GM20000 (cell line): ENCODE data around the gene MPP4.

ENCODE experiments used
- DNase-seq: peaks from one replicate; pipeline ENCODE4 v3.0.0; 2012; ENCODE audit warnings: low spot score
- TF ChIP-seq, protein P1 (sequence below): IDR thresholded peaks from 2 replicates; pipeline ENCODE4 v1.5.1; 2012; ENCODE audit warnings: mild to moderate bottlenecking, control low read depth; ENCODE audit errors: extremely low read depth, missing control alignments

MPP4 gene

DNA sequence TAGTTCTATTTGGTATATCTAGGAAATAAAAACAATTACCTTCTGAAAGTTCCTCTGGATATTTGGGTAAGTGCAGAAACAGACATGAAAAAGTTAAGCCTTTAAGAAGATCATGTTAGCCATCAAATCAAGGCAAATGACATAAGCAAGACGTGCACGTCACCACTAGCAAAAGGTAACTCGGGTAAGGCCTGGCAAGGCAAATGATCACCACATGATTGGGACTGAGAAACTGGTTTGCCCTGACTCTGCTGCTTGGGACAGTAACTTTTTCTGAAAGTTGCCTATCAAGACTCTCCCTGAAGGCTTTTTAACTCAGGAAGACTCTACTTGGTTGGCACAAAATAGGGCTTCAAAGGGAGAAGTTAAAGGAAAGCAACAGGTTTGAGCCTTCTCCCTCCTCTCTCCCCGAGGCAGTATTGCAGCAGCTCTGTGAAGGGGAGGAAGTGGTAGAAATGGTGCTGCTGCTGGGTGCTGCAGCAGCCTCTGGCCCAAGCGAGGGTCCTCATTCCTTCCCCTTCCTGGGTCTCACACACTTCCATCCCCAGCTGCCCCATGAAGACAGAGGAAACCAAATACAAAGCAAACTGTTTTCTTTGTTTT, 38.0 kb downstream of the MPP4 start:
- DNase-seq: no peak
- TF ChIP-seq, protein P1, sequence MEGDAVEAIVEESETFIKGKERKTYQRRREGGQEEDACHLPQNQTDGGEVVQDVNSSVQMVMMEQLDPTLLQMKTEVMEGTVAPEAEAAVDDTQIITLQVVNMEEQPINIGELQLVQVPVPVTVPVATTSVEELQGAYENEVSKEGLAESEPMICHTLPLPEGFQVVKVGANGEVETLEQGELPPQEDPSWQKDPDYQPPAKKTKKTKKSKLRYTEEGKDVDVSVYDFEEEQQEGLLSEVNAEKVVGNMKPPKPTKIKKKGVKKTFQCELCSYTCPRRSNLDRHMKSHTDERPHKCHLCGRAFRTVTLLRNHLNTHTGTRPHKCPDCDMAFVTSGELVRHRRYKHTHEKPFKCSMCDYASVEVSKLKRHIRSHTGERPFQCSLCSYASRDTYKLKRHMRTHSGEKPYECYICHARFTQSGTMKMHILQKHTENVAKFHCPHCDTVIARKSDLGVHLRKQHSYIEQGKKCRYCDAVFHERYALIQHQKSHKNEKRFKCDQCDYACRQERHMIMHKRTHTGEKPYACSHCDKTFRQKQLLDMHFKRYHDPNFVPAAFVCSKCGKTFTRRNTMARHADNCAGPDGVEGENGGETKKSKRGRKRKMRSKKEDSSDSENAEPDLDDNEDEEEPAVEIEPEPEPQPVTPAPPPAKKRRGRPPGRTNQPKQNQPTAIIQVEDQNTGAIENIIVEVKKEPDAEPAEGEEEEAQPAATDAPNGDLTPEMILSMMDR: no peak

DNA sequence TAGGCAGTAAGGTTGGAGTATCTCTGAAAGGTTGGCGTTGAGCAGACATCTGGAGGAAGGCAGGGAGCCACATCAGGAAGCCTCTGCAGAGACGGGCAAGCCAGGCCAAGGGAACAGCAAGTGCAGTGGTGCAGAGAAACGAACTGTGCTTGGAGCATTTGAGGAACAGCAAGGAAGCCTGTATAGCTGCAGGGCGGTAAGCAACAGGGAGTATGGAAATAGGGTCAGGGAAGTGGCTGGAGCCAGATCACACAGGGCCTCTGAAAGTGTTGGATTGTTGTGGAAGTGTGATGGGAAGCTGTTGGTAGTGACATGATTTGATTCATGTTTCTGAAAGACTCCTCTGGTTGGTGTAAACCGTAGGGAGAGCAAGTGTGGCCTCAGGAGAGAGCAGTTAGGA, 41.7 kb downstream of the MPP4 start:
- TF ChIP-seq, protein P1: no peak
- no peak for DNase-seq

DNA sequence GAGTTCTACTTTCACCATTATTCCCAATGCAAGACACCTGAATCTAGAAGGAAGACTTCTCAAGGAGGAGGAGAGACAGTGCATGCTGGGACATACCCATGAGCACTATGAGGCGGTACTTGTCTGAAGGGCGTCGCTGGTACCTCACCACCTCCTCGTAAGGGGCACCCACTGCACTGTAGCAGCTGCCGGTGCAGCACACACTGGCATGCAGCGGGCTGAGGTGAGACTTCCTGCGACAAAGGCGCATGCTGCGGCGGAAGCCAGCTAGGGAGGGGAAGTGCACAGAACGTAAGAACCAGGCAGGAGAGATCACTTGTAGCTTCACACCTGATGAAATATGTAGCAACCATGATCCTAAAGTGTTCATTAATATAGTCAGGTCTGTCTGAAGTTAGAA, 42.3 kb downstream of the MPP4 start:
- DNase-seq: no peak
- TF ChIP-seq, protein P1: no peak

DNA sequence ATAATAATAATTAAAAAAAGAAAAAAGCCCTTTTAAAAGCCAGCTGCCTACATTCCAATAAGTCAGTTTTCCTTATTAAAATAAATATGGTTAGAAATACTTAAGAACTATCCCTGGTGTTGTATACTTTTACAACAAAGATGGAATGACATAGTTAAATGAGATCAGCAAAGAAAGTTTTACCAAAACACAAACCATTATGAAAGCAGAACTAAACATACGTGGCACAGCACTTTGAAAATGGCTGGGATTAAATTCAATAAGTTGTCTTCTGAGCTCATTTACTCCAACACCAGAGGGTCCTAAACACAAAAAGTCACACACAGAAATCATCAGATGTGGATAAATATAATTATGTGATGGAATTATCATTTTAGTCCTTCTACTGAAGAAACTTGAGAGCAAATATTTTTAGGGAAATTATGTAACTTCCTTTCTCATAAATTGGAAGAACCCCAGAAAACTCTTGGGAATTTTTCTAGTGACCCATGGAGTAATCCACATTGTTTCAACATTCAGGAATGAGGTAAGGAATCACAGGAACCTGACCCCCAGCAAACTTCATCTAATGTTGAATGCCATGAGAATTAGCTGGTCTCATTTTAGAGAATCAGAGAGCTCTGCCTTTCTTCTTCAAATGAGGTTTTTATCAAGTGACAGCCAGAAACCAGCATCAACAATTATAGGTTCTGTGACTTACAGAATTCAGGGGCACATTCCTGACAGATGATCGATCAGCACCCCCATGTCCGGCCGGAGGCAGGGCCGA, 43.6 kb downstream of the MPP4 start:
- no peak for DNase-seq
- TF ChIP-seq, protein P1: no peak

DNA sequence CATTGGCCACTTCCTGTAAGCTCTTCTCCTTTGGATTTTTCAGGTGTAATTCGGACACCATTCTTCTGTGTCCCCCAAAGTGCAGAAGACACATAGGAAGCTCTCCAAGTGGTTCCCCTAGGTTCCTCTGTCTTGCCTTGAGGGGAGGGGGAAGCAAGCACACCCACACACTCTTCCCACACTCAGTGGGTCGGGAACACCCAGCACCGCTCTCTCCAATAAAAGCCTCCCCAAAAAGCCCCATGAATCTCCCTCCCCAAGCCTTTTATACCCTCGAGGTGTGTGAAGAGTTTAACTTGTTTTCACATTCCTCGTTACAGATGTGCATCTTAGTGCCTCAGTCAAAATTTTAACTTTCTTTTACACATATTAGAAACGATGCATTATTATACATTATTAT, 45.2 kb downstream of the MPP4 start:
- DNase-seq: no peak
- TF ChIP-seq, protein P1: no peak

DNA sequence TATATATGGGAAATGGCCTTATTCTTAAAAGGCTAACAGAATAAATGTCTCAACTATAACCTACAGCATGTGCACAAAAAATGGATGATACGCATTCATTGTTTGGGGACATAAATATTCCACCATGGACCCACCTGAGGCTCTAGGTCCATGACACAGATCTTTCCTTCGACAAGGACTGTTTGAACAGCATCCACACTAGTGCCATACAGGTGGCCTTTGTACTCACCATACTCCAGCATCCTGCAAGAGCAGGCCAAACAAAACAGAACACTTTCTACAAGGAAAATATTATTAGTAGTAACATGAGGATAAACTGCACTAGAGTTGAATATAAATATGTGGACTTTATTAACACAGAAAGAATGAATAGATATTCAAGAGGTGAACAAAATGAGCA, 49.0 kb downstream of the MPP4 start:
- no peak for DNase-seq
- TF ChIP-seq, protein P1: no peak

DNA sequence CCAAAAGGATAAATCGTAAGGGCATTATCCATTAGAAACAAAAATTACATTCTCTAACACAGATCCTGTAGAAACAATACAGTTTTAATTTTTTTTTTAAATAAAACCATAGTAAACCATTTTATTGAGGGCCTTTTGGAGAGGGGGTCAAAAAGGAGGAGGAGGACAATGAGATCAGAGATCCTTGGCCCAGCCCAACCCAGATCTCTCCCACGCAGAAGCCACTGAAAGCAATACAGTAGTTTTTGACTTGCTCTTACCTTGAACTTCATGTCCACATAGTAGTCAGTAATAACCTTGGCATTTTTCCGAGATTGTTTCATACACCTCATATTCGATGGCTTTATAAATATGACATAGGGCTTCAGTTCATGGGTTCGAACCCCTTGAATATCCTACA, 51.0 kb downstream of the MPP4 start:
- TF ChIP-seq, protein P1: no peak
- DNase-seq: no peak
